Activated CD4-positive, alpha-beta T cell treated with anti-CD3 and anti-CD28 coated beads for 4 hours (primary cell): ENCODE data around the gene KRTAP3-3.

Experiments used
- DNase-seq, 2 donors: peaks; one replicate each; pipeline ENCODE4 v3.0.0-alpha.2; 2020

Gene KRTAP3-3

DNA sequence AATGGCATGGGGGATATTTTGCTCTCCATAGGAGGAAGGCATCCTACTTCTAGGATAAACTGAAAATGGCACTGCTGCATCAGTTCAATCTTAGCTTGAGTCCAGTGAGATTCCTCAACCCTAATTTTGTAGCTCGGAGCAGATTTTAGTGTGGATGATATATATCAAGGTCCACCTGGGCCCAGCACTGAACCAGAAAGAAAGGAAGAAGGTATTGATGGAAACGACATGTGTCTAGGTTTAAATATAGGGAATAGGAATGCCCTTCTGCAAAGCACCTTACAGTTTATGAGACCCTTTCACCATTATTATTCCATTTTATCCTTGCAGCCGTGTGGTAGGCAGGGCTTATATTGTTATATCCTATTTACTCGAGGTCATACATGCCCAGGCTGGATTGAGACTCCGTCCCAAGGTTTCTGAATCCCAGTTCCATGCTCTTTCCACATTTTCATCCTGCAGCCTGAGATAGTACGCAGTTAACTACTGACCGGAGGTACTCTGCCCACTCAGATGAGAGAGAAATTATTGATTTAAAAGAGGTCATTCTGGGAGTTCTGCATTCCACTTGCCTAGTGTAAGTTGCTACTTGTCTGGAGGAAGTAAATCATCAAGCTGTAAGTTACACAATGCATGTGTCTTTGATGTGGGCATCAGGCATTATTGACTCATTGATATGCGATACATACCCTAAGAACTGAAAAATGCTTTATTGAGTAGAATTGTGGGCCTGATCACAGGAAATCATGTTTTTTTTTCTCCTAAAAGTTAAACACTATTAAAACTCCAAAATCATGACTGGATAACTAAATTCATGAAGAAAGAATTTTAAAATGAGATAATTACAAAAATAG is 37.3 kb downstream of the KRTAP3-3 start:
- DNase-seq: no peak

DNA sequence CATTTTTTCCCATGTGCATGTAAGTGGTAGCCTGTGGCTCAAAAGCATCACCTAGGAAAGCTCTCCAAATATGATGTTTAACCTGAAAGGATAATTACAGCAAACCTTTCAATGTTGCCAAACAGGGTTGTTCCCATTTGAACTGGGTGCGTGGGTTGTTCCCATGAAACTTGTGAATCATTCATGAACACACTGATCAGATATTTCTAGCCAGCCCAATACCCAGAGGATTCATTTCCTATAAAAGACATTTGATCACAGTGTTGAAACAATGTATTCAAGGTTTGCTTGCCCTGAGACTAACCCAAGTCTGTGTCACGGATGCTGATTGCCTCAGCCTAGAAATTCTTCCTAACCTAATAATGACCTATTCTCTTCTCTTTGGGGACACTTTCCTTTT is 40.1 kb downstream of the KRTAP3-3 start:
- DNase-seq: no peak

DNA sequence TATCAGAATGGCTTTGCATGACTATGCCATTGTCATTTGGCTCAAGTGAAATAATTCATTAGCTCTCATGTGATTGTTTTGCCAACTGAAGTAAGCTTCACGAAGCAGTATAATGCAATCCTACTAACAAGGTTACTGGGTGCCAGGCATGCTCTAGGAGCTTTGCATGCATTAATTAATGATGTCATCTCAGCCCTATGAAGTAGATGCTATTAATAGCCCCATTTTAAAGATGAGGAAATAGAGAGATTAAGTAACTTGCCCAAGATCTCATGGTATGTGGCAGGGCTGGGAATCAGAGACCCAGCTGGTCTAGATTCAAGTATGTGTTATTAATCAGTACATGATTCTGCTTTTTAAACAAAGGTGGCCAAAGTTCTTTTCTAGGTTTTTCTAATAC is 41.3 kb downstream of the KRTAP3-3 start:
- DNase-seq: no peak

DNA sequence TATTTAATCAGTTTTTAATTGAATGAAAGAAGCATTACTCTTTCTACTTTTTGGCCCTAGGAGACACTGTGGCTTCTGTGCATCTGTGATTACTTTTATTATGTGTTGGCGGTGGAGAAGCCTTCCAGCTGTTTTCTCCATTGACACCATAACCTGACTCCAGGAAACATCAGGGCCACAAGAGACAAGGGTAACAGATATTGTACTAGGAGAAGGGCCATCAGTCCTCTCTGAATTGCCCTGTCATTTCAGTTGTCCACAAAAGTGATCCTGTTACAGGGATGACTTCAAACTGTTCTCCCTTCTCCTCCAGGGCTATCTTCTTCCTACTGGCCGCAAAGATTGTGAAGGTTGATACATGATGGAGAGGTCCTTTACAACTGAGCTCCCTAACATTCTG is 41.8 kb downstream of the KRTAP3-3 start:
- DNase-seq: no peak

DNA sequence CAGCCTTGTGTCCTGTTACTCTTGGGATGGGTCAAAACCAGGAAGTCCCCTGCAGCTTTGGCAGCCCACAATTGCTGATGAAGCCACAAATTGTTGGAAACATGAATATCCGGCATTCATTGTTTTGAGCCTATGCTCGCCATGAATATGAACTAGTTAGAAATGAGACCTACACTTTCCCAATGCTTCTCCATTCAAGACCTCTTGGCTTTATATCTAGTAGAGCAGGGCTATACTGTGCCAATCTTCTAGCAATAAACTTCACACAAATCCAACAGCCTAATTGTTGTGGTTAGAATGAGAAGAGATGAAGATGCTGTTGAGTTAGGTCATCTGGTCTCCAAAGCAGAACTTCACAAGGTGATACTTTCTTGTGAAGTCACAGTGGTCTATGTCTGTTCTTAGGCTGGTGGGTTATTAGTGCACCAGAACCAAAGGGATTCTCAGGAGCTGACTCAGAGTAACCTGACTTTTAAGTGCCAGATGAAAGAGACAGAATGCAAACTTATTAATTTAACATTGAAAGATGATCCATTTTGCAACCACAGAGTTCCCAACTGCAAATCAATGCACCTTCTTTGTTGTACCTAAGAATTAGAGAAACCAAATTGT is 42.8 kb downstream of the KRTAP3-3 start:
- DNase-seq: no peak

DNA sequence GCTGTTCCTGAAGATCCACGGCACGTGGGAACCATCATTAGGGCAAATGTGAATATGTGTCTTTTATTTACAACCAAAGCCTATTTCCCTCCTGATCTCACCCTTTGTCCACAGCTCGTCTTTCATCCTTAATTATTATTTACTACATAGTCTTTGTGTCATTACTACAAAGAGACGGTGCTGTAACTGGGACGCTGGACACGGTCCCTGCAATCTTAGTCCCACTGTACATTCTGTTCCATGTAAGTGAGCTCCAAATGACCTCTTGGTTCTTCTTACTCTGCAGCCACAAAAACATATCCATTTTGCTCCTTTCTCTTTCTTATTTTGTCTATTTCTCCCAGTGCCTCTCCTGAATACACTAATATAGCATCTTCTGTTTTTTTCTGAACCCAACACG is 43.8 kb downstream of the KRTAP3-3 start:
- DNase-seq: no peak

DNA sequence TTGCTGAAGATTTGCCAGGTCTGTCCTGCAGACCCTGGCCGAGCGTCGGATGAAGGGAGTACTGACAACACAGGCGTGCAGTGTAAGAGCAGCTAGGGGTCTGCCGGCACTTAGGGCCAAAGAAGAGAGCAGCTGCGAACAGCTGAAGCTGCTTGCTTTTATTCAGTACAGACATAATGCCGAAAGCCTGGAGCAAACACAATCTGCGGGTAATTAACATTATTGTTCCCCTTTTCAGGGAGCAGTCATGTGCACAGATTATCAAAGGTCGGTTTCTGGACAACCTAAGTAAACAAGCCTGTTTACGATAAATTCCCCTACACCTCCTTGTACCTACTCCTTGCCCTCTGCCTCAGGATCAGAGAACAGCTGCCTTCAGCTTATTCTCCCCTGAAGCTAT is 44.5 kb downstream of the KRTAP3-3 start:
- no peak for DNase-seq

DNA sequence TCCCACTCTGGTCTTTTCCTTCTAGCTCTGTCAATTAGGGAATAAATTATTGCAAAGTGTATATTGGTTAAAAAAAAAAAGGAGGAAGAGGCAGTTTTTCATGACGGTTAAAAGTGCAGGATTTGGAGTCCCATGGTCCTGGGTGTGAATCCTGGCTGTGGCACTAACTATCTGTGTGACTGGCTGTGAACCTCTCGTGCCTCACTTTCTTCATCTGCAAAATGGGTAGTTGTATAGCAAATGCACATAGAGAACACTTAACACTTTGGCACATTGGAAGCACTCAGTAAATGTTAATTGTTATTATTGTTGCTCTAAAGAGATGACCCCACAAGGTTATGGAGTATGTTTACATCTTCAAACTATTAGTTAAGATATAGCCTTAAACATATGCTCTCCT is 46.0 kb downstream of the KRTAP3-3 start:
- no peak for DNase-seq

DNA sequence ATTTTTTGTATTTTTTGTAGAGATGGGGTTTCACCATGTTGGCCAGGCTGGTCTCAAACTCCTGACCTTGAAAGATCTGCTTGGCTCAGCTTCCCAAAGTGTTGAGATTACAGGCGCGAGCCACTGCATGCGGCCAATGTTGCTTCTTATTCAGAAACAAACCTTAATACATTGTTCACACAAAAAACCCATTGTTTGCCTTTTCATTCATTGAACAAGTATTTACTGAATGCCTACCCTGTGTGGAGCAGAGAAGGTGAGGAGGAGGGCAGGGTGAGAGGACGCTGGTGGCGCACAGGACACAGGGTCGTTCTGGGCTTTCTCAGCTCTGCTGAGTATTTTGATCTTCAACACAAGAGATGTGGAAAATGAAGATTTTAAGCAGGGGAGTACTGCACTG is 48.5 kb downstream of the KRTAP3-3 start:
- DNase-seq: no peak

DNA sequence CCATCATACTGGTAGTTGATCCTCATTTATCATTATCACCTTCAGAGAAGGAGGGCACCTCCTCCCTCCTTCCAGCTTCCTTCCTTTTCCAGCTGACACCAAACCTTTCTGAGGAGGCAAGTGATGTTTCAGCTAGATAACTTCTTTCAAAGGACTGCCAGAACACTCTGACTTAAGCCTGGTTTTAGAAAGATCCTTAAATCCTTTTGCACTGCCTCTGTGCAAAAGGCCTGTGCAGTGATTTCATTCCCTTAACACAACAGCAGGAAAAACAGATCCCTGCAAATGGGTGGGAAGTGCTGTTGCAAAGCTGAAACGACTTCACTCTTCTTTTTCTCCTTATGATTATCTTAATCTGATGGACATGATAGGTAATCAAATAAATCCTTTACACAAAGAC is 49.4 kb downstream of the KRTAP3-3 start:
- DNase-seq: no peak
